Measurements from ENCODE around the gene ADAD2.

GRCh38 chr16:84181144-84181915 is 9.6 kb upstream of the ADAD2 start:
- TF ChIP-seq CTCF (conservative IDR thresholded peaks at IDR 0.05) (no peak), EZH2 (IDR thresholded peaks at IDR 0.05; ENCODE audit: low read depth) (no peak)
